Erythroblast (primary cell): ENCODE data around the gene YRDC.

Experiments used
- GATA1 ChIP-seq: IDR thresholded peaks from 2 replicates; pipeline ENCODE4 v1.6.1; 2011; ENCODE audit warnings: low read depth, mild to moderate bottlenecking, control low read depth, low read length, moderate library complexity
- POLR2A ChIP-seq: IDR thresholded peaks from 2 replicates; pipeline ENCODE4 v1.6.1; 2011; ENCODE audit warnings: mild to moderate bottlenecking, low read length

DNA sequence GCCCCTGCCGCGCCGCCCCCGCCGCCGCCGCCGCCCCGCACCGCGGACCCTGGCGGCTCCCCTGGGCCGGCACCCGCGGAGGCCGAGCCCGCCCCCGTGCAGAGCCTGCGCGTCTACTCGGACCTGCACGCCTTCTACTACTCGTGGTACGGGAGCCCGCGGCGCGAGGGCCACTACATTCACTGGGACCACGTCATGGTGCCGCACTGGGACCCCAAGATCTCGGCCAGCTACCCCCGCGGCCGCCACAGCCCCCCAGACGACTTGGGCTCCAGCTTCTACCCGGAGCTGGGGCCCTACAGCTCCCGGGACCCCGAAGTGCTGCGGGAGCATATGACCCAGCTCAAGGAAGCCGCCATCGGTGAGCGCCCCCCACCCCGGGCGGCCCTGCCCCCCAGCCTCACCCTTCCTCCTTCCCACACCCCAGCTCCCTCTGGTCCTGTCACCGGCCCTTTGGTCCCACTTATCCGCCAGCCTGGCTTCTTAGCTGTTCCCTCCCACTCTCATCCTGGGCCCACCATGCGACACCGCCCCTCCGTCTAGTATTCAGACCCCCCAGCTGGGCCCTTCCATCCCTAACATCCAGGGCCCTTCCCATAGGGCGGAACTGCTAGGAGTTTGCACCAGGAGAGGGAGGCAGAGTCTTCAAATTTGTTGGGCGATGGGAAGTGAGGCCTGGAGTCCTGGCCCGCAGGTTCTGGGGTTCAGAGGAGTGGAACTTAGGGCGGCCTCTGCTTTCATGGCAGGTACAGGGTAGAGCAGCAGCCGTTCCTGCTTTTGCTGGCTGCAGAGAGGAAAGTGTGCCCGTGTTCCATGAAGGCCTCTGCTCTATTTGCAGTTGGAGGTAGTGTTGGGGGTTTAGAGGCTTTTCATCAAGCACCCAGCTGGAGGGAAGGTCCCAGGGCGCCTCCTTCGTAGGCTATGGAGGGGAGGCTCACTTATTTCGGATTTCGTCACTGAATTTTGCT is 13.4 kb downstream of the YRDC start:
- TF ChIP-seq POLR2A: no peak
- TF ChIP-seq GATA1: no peak
